COR-L47 (cell line): ENCODE data around the gene APOL6.
"Not testable (repeated sequence)": the region's sequence is repeated elsewhere in the genome, so short reads cannot be mapped to it uniquely, and the experiment has no call there.

Experiments used
- DNase-seq: peaks from one replicate; lab custom pipeline; 2025; lab: John Stamatoyannopoulos, UW

The APOL6 gene

DNA sequence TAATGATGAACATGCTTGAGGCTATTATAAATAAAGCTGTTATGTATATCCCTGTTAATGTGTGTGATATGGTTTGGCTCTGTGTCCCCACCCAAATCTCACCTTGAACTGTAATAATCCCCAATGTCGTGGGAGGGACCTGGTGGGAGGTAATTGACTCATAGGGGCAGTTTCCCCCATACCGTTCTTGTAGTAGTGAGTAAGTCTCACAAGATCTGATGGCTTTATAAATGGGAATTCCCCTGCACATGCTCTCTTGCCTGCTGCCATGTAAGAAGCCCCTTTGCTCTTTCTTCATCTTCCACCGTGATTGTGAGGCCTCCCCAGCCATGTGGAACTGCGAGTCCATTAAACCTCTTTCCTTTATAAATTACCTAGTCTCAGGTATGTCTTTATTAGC, 31.2 kb downstream of the APOL6 start:
- DNase-seq, result not testable (repeated sequence)

GRCh38 chr22:35681454-35682052, 33.3 kb downstream of the APOL6 start:
- DNase-seq, result no peak

GRCh38 chr22:35683560-35683959, 35.3 kb downstream of the APOL6 start:
- DNase-seq, result no peak

DNA sequence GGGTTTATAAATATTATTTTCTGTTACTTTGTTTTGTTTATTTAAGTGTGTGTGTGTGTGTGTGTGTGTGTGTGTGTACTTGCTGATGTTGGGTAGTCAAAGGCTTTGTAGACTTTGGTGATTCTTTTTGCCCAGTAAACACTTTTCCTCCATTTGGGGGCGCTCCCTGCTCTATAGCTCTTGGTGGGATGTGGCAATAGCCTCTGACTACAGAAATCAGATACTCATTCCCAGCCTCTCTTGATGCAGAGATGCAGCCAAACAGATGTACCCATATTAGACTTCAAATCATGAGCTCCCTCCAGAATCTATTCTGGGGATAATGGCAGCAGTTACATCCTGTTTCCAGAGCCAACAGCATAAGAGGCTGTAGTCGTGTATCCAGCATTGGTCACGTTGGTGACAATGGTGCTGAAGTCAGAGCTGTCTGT, 36.0 kb downstream of the APOL6 start:
- no peak for DNase-seq

DNA sequence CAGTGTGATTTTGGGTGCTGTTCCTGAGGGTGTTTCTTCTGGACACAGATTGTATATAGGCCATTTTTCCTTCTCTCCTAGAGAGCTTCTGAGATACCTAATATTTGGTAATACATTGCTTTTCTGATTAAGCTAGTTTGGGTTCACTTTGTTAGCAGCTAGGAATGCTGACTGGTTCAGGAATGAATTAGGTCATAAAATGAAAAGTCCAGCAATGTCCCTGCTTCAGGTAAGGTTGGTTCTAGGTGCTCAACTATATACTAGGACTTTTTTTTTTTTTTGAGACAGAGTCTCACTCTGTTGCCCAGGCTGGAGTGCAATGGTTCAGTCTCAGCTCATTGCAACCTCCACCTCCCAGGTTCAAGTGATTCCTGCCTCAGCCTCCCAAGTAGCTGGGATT, 36.5 kb downstream of the APOL6 start:
- no peak for DNase-seq

GRCh38 chr22:35685731-35686130, 37.5 kb downstream of the APOL6 start:
- no peak for DNase-seq

DNA sequence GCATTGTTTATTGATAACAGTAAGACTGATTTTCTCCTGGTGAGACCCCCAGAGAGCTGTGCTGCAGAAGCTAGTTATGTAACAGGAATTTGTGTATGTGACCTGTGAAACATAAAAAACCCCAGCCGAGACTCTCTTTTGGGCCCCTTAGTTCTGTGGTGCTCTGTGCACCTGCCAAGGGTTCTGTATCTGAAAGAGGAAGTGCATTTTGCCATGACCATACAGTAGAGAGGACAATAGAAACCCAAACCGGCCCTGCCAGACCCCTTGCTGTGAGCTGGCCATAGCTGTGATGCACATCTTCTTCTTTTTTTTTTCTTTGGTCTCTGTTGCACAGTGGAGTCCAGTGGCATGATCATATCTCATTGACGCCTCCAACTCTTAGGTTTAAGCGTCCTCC, 38.1 kb downstream of the APOL6 start:
- no peak for DNase-seq

GRCh38 chr22:35687461-35687860, 39.2 kb downstream of the APOL6 start:
- no peak for DNase-seq

DNA sequence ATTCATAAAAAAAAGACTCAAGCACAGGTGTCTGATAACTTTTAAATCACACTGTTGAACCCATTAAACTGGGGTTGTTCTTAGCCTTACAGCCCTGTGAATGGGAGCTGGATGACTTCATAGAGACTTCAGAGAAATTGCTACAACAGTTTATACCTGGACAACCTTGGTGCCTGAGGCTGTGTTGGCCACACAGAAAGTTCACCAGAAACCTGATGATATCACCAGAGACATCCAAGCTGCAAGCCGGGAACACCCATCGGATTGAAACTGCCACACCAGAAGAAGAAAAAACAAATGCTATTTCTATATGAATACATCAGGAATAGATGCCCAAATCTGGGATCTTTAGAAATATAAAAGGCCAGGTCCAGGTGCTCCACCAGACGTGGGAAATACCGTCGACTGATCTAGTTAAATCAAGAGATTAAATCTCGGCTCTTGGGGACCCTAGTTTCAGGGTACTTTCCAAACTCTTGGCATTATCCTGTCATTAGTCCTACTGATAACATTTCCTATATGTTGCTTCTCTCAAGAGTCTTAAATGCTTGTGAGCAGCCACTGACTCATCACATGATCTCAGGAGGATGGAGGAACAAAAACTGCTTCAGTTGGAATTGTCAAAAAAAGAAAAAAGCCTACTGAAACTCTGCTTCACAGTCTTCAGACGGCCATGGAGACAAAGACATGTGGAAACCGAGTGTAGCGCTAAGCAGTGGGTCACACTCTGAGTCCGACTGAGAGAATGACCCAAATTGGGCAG, 40.8 kb downstream of the APOL6 start:
- DNase-seq, result no peak

DNA sequence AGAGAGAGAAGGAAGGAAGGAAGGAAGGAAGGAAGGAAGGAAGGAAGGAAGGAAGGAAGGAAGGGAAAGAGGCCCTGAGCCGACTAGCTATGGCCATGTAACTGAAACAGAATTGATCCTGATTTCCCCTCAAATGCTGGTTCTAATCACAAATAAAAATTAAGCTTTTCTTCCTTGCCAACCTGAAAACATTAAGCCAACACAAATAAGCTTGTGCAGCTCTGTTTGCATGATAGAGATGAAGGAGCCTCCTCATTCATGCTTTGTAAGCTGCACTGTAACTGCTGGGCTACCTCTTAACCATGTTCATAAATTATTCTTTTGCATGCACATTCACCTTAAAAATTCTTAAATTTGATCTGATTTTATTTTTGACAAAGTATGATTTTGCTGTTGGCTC, 41.8 kb downstream of the APOL6 start:
- no peak for DNase-seq

- no peak for DNase-seq
These were observed 47.0 kb downstream of the APOL6 start for GRCh38 chr22:35695202-35695601.

DNA sequence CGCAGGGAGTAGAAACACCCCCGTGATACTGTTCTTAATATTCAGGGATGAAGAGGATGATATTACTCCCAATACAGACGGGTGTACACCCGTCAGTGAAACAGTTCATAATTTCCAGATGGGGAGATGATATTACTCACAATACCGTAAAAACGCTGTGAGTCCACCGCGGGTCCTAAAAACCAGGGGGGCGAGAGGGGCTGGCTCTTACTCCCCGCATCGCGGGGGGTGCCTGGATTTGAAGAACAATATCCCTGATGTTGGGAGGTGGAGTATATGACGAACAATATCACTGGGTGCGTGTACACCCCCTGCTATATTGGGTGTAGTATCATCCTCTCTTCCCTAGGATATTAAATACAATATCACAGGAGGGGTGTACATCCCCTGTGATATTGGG, 48.9 kb downstream of the APOL6 start:
- no peak for DNase-seq

DNA sequence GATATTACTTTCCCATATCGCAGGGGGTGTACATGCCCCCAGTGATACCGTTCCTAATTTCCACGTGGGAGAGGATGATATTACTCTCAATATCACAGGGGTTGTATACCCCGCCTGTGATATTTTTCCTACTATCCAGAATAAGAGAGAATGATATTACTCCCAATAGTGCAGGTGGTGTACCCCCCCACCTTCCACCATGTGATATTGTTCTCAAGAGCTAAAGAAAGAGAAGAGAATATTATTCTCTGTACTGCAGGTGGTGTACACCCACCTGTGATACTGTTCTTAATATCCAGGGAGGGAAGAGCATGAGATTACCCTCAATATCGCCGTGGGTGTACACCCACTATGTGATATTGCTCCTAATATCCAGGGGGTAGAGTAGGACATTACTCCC, 51.6 kb downstream of the APOL6 start:
- DNase-seq, result not testable (repeated sequence)

DNA sequence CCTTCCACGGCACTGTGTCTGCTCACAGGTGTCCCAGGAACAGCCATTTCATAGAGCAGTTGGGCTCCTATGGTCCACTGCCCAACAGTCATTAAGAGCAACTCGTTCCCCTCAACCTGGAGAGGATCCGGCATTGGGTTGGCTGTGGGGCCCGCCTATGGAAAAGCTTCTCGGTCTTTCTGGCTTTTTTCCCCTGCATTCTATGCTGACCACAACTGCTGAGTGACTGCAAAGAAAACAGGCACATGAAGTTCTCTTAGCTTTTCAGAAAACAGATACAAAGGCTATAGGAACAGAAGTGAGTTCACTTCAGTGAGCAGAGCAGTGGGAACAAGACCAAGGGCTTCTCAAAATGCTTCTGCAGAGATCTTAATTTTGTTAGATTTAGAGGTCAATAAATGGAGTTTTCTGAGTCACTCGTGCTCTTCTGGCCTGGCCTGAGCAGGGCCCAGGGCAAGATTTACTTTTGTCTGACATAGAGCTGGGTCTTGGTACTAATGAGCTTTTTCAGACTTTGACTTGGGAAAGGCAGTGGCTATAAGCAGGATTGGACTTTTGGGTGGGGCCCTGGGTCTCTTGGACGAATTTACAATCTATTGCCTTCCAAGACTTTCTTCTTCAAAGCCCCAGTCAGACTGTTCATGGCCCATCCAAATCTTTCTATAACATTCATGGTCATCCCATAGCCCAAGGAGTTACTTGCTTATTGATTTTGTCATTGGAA, 55.8 kb downstream of the APOL6 start:
- no peak for DNase-seq

DNA sequence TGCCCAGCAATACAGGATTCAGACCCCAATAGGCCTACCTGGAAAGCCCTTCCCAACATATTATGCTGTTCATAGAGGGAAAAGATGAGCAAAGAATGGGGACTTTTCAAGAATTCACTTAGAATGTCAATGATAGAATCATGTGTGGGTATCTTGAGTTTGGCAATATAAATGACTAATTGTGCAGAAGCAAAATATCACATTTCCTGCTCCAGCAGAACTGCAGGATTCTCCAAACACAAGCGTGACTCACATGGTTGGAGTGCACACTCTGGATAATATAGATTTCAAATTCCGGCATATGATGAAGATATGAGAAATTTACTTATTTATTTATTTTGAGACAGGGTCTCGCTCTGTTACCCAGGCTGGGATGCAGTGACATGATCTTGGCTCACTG, 56.9 kb downstream of the APOL6 start:
- no peak for DNase-seq

- no peak for DNase-seq
These were observed 60.2 kb downstream of the APOL6 start for GRCh38 chr22:35708453-35708852.

- no peak for DNase-seq
These were observed 60.7 kb downstream of the APOL6 start for GRCh38 chr22:35708917-35709316.

DNA sequence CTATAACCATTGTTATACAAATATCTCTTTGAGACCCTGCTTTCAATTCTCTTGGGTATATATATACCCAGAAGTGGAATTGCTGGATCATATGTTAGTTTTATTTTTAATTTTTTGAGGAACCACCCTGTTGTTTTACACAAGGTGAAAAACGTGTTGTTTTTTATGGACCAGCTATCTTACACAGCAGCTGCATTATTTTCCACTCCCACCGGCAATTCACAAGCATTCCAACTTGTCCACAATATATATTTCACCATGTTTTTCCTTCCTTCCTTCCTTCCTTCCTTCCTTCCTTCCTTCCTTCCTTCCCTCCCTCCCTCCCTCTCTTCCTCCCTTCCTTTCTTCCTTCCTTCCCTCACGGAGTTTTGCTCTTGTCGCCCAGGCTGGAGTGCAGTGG, 63.1 kb downstream of the APOL6 start:
- no peak for DNase-seq

- DNase-seq, result no peak
These were observed 64.4 kb downstream of the APOL6 start for GRCh38 chr22:35712672-35713071.

DNA sequence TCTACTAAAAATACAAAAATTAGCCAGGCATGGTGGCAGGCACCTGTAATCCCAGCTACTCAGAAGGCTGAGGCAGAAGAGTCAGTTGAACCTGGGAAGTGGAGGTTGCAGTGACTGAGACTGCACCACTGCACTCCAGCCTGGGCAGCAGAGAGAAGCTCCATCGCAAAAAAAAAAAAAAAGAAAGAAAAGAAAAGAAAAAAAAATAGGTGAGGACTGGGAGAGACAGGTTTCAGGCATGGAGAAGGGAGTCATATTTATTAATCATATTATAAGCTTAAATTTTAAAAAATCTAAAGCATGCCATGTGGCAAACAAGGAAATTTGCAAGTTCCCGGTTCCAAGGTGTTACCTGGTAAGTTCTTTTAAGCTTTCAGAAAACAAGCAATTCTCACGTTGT, 69.3 kb downstream of the APOL6 start, which contains the start of gene APOL5:
Gene APOL5, plus strand, starts transcription at position 301 of the 400 bp plus-strand sequence. Its CDS starts 0 bp downstream, at position 301.
- no peak for DNase-seq
